ENCODE measurements around the gene WNT3A. TPM values are rescaled to one million over a fixed set of nuclear protein-coding genes. Genes with fewer than 3 reads are reported as not detected.

The WNT3A gene
- total and polyA plus RNA-seq, 12 donors = not detected

- DNase-seq = no peak
- Histone ChIP-seq H3K27ac (no peak overlapping the region), H3K4me3 (no peak overlapping the region), H3K4me1 (no peaks in the 10 kb centered on the region), H3K9me3 (peaks cover 0 to 18% (median 2%) of the 10 kb centered on the region in 11 donors), H3K27me3 (peaks cover 0 to 40% (median 23%) of the 10 kb centered on the region in 7 donors), H3K36me3 (no peaks in the 10 kb centered on the region)
- ATAC-seq = peak in 1 of 8 donors; percentile 13
- TF ChIP-seq, protein P1, sequence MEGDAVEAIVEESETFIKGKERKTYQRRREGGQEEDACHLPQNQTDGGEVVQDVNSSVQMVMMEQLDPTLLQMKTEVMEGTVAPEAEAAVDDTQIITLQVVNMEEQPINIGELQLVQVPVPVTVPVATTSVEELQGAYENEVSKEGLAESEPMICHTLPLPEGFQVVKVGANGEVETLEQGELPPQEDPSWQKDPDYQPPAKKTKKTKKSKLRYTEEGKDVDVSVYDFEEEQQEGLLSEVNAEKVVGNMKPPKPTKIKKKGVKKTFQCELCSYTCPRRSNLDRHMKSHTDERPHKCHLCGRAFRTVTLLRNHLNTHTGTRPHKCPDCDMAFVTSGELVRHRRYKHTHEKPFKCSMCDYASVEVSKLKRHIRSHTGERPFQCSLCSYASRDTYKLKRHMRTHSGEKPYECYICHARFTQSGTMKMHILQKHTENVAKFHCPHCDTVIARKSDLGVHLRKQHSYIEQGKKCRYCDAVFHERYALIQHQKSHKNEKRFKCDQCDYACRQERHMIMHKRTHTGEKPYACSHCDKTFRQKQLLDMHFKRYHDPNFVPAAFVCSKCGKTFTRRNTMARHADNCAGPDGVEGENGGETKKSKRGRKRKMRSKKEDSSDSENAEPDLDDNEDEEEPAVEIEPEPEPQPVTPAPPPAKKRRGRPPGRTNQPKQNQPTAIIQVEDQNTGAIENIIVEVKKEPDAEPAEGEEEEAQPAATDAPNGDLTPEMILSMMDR (IDR thresholded peaks at IDR 0.05) = no peak
- 84 to 90% methylated on average over 9 of the region's 9 CpGs for WGBS, 2 donors
- intact Hi-C loops (cut with DNase I) = no loop called here
Observed at GRCh38 chr1:228031276-228031995, 24.6 kb downstream of the WNT3A start.

- TF ChIP-seq, protein P1 (IDR thresholded peaks at IDR 0.05) = no peak
- Histone ChIP-seq H3K27ac (no peak overlapping the region), H3K27me3 (peaks cover 0 to 46% (median 29%) of the 10 kb centered on the region in 7 donors), H3K36me3 (no peaks in the 10 kb centered on the region), H3K4me3 (no peak overlapping the region), H3K4me1 (no peaks in the 10 kb centered on the region), H3K9me3 (peaks cover 0 to 18% (median 2%) of the 10 kb centered on the region in 11 donors)
- 79% methylated on average over 5 of the region's 5 CpGs for WGBS, 2 donors
- DNase-seq (no peak), ATAC-seq (no peak)
- intact Hi-C loops (cut with DNase I) = no loop called here
Observed at GRCh38 chr1:228032041-228032440, 25.2 kb downstream of the WNT3A start.

DNA sequence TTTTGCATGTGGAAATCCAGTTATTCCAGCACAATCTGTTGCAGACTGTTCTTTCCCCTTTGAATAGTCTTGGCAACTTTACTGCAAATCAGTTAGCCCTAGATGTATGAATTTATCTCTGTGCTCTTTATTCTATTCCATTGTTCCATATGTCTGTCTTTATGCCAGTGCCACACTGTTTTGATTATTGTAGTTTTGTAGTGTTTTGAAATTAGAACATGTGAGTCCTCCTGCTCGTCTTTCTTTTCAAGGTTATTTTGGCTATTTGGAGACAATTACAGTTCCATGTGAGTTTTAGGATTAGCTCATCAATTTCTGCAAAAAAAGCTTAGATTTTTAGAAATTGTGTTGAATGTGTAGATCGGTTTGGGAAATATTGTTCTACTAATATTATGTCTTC lies 26.6 kb downstream of the WNT3A start:
- intact Hi-C loops (cut with DNase I) = no loop called here

DNA sequence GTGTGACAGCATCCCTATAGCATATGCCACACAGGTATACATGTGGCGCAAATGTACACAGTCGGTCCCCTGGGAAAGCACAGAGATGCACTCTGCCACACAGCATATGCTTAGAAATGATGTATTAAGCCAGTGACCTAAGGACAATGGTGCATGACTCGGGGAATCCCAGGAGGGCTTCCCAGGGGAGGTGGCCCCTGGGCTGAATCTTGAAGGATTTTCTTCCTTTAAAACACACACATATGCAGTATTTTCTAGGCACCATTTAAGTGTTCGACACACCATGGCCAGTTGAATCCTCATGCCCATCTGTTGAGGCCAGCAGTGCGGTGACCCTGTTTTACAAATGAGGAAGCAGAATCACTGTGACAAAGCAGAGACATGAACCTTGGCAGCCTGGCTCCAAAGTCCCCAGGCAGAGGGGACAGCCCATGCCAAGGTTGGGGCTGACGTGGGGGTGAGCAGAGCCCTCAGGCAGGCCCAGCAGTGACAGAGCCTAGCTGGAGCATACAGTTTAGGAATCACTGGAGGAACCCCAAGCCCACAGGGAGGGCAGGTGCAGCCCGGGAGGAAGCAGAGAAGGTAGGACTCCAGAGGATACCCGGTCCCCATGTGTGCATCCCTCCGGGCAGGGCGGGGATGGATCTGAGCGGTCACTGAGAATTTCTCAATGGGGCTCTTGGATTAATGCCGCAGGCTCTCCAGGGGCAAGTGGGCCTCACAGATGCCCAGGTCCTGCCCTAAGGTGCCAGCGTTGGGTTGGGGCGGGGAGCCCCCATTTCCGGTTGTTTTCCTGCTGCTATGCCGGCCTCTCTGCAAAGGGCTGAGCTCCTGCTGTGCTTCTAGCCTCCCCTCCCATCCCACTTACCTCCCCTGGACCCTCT lies 28.4 kb downstream of the WNT3A start:
- intact Hi-C loops (cut with DNase I) = no loop called here
- Histone ChIP-seq H3K27me3 (peaks cover 0 to 62% (median 52%) of the 10 kb centered on the region in 7 donors), H3K9me3 (peaks cover 0 to 18% (median 2%) of the 10 kb centered on the region in 11 donors), H3K27ac (no peak overlapping the region), H3K4me3 (no peak overlapping the region), H3K36me3 (no peaks in the 10 kb centered on the region), H3K4me1 (peaks cover 0 to 7% (median 0%) of the 10 kb centered on the region in 9 donors)
- DNase-seq = no peak
- ATAC-seq = no peak
- 86 to 88% methylated on average over 16 of the region's 16 CpGs for WGBS, 2 donors
- TF ChIP-seq, protein P1 (IDR thresholded peaks at IDR 0.05) = no peak

More for the DNA sequence above, 26.6 kb downstream of the WNT3A start:
- Histone ChIP-seq H3K9me3 (peaks cover 0 to 18% (median 2%) of the 10 kb centered on the region in 11 donors), H3K4me3 (no peak overlapping the region), H3K36me3 (no peaks in the 10 kb centered on the region), H3K4me1 (peaks cover 0 to 7% (median 0%) of the 10 kb centered on the region in 9 donors), H3K27ac (no peak overlapping the region), H3K27me3 (peaks cover 0 to 58% (median 42%) of the 10 kb centered on the region in 7 donors)
- DNase-seq (no peak), ATAC-seq (no peak)
- WGBS, 2 donors = 85 to 92% methylated on average over 2 of the region's 2 CpGs
- TF ChIP-seq, protein P1 (IDR thresholded peaks at IDR 0.05) = no peak
